HG03095 (cell line): ENCODE measurements around the gene HOXA1.

ENCODE experiments used
- ATAC-seq: cut with Tn5 transposase; IDR thresholded peaks from one replicate; pipeline ENCODE4 v1.9.1; 2021; ENCODE audit warnings: moderate library complexity; ENCODE audit not compliant: unreplicated experiment

HOXA1 gene

GRCh38 chr7:27095897-27096767 lies at the start of gene HOXA1:
HOXA1 (minus strand) TSS chr7:27096000; CDS start chr7:27095912, 88 bp downstream.
- peak; percentile 82 for ATAC-seq

- ATAC-seq, result no peak
Observed at GRCh38 chr7:27145165-27145913, 49.5 kb upstream of the HOXA1 start.

GRCh38 chr7:27144781-27145164 lies 49.0 kb upstream of the HOXA1 start:
- no peak for ATAC-seq

GRCh38 chr7:27143950-27144780 lies 48.4 kb upstream of the HOXA1 start:
- ATAC-seq, result no peak

- ATAC-seq, result no peak
Observed at GRCh38 chr7:27143023-27143949, 47.5 kb upstream of the HOXA1 start, which contains the start of gene HOXA5. HOXA5 (minus strand) TSS chr7:27143681; CDS start chr7:27143607, 74 bp downstream.

- ATAC-seq, result no peak
Observed at GRCh38 chr7:27142580-27143022, 46.8 kb upstream of the HOXA1 start.

GRCh38 chr7:27141923-27142579 lies 46.3 kb upstream of the HOXA1 start:
- ATAC-seq, result no peak

- no peak for ATAC-seq
Observed at GRCh38 chr7:27141137-27141922, 45.5 kb upstream of the HOXA1 start.

- ATAC-seq, result no peak
Observed at GRCh38 chr7:27140126-27140857, 44.5 kb upstream of the HOXA1 start.

- ATAC-seq, result no peak
Observed at GRCh38 chr7:27139334-27140125, 43.7 kb upstream of the HOXA1 start.

GRCh38 chr7:27138985-27139333 lies 43.2 kb upstream of the HOXA1 start:
- no peak for ATAC-seq

- no peak for ATAC-seq
Observed at GRCh38 chr7:27138472-27138871, 42.7 kb upstream of the HOXA1 start.

- no peak for ATAC-seq
Observed at GRCh38 chr7:27137640-27138315, 42.0 kb upstream of the HOXA1 start.

- no peak for ATAC-seq
Observed at GRCh38 chr7:27134392-27134791, 38.6 kb upstream of the HOXA1 start.

- ATAC-seq, result no peak
Observed at GRCh38 chr7:27133409-27134231, 37.8 kb upstream of the HOXA1 start.

GRCh38 chr7:27132978-27133377 lies 37.2 kb upstream of the HOXA1 start:
- no peak for ATAC-seq
